DND-41 (cell line): ENCODE data around the gene HOPX.

Experiments used
- ATAC-seq: fragments of 200-7000 bp; cut with Tn5 transposase; 3 replicates; pipeline ENCODE4 v1.9.1; 2021; ENCODE audit warnings: low read depth; ENCODE audit not compliant: insufficient read depth
- DNase-seq: peaks from one replicate; pipeline ENCODE4 v3.0.0-alpha.2; 2020
- H2AFZ ChIP-seq: 2 replicates; pipeline ENCODE4 v1.6.0; 2012; ENCODE audit warnings: low read depth, low read length
- H3K27ac ChIP-seq: 2 replicates; pipeline ENCODE4 v1.5.1; 2012; ENCODE audit warnings: low read length, inconsistent platforms
- H3K27me3 ChIP-seq: fragments of 200-600 bp; sonication (generic); 2 replicates; pipeline ENCODE4 v1.6.0; 2012; ENCODE audit warnings: low read length, mild to moderate bottlenecking, inconsistent platforms; ENCODE audit not compliant: insufficient read depth, poor library complexity
- H3K36me3 ChIP-seq: 2 replicates; pipeline ENCODE4 v1.5.1; 2012; ENCODE audit warnings: low read length, inconsistent platforms; ENCODE audit not compliant: insufficient read depth
- H3K4me1 ChIP-seq: 2 replicates; pipeline ENCODE4 v1.5.1; 2012; ENCODE audit warnings: mild to moderate bottlenecking, low read length; ENCODE audit not compliant: insufficient read depth
- H3K4me2 ChIP-seq: 2 replicates; pipeline ENCODE4 v1.6.0; 2012; ENCODE audit warnings: mild to moderate bottlenecking, moderate library complexity, low read length, inconsistent platforms; ENCODE audit not compliant: insufficient read depth
- H3K4me3 ChIP-seq, 2 experiments: fragments of 200-600 bp in 1 of 2; shearing (Covaris generic) in 1 of 2; 2 replicates each; pipeline ENCODE4 v1.5.1; 2012 to 2016; ENCODE audit warnings: inconsistent platforms in 2 of 2, low read length in 2 of 2, mild to moderate bottlenecking in 2 of 2, low read depth in 1 of 2, moderate library complexity in 1 of 2
- H3K79me2 ChIP-seq: 2 replicates; pipeline ENCODE4 v1.6.0; 2012; ENCODE audit warnings: low read length, inconsistent platforms; ENCODE audit not compliant: insufficient read depth
- H3K9ac ChIP-seq: 2 replicates; pipeline ENCODE4 v1.6.0; 2012; ENCODE audit warnings: low read depth, mild to moderate bottlenecking, inconsistent platforms, low read length, moderate library complexity
- H3K9me3 ChIP-seq: 2 replicates; pipeline ENCODE4 v1.5.1; 2012; ENCODE audit warnings: low read length, moderate library complexity, mild to moderate bottlenecking, inconsistent platforms; ENCODE audit not compliant: insufficient read depth, severe bottlenecking
- H4K20me1 ChIP-seq: 2 replicates; pipeline ENCODE4 v1.6.0; 2012; ENCODE audit warnings: low read length; ENCODE audit not compliant: insufficient read depth
- CTCF ChIP-seq: IDR thresholded peaks from 2 replicates; pipeline ENCODE4 v1.5.1; 2012; ENCODE audit warnings: borderline replicate concordance, low read length, moderate library complexity, mild to moderate bottlenecking; ENCODE audit not compliant: poor library complexity, severe bottlenecking; ENCODE audit errors: extremely low read depth
- EZH2 ChIP-seq: IDR thresholded peaks from 3 replicates; pipeline ENCODE4 v1.6.1; 2012; ENCODE audit warnings: borderline replicate concordance, low read depth, mild to moderate bottlenecking, moderate library complexity, low read length, inconsistent platforms; ENCODE audit not compliant: severe bottlenecking

The HOPX gene

GRCh38 chr4:56683455-56683854 lies 2.4 kb upstream of the HOPX start:
- no peak overlapping the region for H2AFZ ChIP-seq
- H3K36me3 ChIP-seq: no peaks in the 10 kb centered on the region
- no peaks in the 10 kb centered on the region for H4K20me1 ChIP-seq
- no peaks in the 10 kb centered on the region for H3K9me3 ChIP-seq
- H3K27me3 ChIP-seq: no peaks in the 10 kb centered on the region
- H3K4me2 ChIP-seq: no peak overlapping the region
- no peak for DNase-seq
- no peaks in the 10 kb centered on the region for H3K79me2 ChIP-seq
- no peaks in the 10 kb centered on the region for H3K4me1 ChIP-seq
- no peak for TF ChIP-seq EZH2
- no peak for TF ChIP-seq CTCF
- no peak overlapping the region for H3K4me3 ChIP-seq
- no peak for ATAC-seq
- H3K9ac ChIP-seq: no peak overlapping the region
- no peak overlapping the region for H3K27ac ChIP-seq

DNA sequence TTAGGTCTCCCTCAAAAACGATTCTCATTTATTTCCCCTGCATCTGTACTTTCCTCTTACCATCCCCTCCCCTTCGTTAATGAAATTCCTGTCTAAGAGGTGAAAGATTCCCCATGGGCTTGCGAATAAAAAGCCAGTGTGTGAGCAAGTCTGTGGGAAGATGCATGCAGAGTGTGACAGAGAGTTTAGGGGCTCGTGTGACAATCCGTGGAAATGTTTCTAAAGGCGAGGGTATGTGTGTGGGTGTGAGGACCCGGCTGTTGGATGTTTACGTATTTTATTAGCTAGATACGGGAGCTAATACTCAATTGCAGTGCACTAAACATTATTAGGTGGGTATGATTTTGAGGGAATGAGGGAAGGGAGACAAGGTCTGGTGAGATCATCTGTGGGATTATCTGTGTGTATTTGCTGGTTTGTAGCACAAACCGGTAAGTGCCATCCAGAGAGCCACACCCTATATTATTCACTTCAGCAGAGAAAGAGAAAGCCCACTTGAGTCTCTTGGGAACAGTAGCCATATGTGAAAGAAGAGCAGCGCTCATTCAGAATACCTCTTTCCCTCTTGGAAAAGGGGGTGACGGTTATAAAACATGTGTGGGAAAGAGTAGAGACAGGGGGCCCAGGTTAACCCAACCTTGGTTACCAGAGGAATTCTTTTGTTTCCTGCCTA lies 893 bp upstream of the HOPX start:
- H3K9me3 ChIP-seq: no peaks in the 10 kb centered on the region
- H3K4me3 ChIP-seq: no peak overlapping the region
- no peak overlapping the region for H3K4me2 ChIP-seq
- H3K27ac ChIP-seq: no peak overlapping the region
- DNase-seq (no peak), ATAC-seq (no peak)
- H3K27me3 ChIP-seq: no peaks in the 10 kb centered on the region
- no peaks in the 10 kb centered on the region for H3K4me1 ChIP-seq
- H4K20me1 ChIP-seq: no peaks in the 10 kb centered on the region
- no peaks in the 10 kb centered on the region for H3K36me3 ChIP-seq
- TF ChIP-seq CTCF (no peak), EZH2 (no peak)
- H3K9ac ChIP-seq: no peak overlapping the region
- H3K79me2 ChIP-seq: no peaks in the 10 kb centered on the region
- H2AFZ ChIP-seq: no peak overlapping the region

DNA sequence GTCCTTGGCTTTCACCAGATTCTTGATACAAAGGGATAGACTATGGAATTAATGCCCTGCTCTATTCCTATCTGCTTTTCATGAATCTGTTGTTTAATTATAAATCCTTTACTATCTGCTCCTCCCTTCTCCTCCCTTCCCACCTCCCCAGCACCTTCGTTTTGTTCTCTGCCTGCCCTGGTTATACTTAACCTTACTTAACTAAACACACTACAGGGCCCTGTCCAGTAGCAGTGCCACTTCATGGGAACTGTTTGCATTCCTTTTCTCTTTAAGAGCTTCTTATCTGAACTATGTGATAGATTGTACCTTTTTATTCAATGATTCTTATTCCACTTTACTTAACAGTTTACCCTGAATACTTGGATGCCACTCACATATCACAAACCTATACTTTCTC lies 830 bp downstream of the HOPX start:
- no peak for DNase-seq
- Histone ChIP-seq H3K27me3 (peaks cover 3% of the 10 kb centered on the region), H2AFZ (no peak overlapping the region), H3K36me3 (no peaks in the 10 kb centered on the region), H4K20me1 (no peaks in the 10 kb centered on the region), H3K4me2 (no peak overlapping the region), H3K9ac (no peak overlapping the region), H3K79me2 (no peaks in the 10 kb centered on the region), H3K4me3 (no peak overlapping the region), H3K27ac (no peak overlapping the region), H3K4me1 (no peaks in the 10 kb centered on the region), H3K9me3 (no peaks in the 10 kb centered on the region)
- ATAC-seq: no peak
- TF ChIP-seq EZH2 (no peak), CTCF (no peak)
